A673 (cell line): ENCODE results near the gene MTMR12. TPM values are rescaled to one million over a fixed set of nuclear protein-coding genes. Genes with fewer than 3 reads are reported as not detected.

Source experiments
- Bru-seq: library from RNA; stranded (reverse); fragments of 400-500 nt; gene quantifications from one replicate; lab custom pipeline; 2021; lab: Mats Ljungman, UMichigan
- BruChase-seq, 2 experiments: library from RNA; stranded (reverse); fragments of 400-500 nt; gene quantifications; one replicate each; lab custom pipeline; 2021; lab: Mats Ljungman, UMichigan
- BruUV-seq: library from RNA; stranded (reverse); fragments of 400-500 nt; replicated peaks from 2 replicates; lab custom pipeline; 2021; lab: Mats Ljungman, UMichigan
- CTCF ChIA-PET: fragments of 300-600 bp; sonication (Branson Sonifier 250); formaldehyde crosslinking; loops from one replicate; lab custom pipeline; 2022; ENCODE audit warnings: antibody characterized with exemption; lab: Charles Lee
- POLR2A ChIA-PET: fragments of 300-600 bp; sonication (Branson Sonifier 250); formaldehyde crosslinking; loops from one replicate; lab custom pipeline; 2022; ENCODE audit warnings: antibody characterized with exemption; ENCODE audit not compliant: low non-redundant PET; lab: Charles Lee
- DNase-seq: peaks from one replicate; pipeline ENCODE4 v3.0.0-alpha.2; 2015; ENCODE audit warnings: low spot score
- H3K27ac ChIP-seq: fragments of 200-600 bp; sonication (generic); 2 replicates; pipeline ENCODE4 v1.5.1; 2016; ENCODE audit warnings: mixed run types, low read depth, mild to moderate bottlenecking, mixed read lengths, antibody characterized with exemption, low read length; ENCODE audit not compliant: poor library complexity, severe bottlenecking
- H3K27me3 ChIP-seq: fragments of 200-600 bp; sonication (generic); replicated peaks from 2 replicates; pipeline ENCODE4 v1.6.1; 2017; ENCODE audit warnings: mixed run types, low read depth, mild to moderate bottlenecking, mixed read lengths, antibody characterized with exemption, low read length; ENCODE audit not compliant: insufficient read depth, poor library complexity
- H3K36me3 ChIP-seq: fragments of 200-600 bp; sonication (generic); 2 replicates; pipeline ENCODE4 v1.6.1; 2016; ENCODE audit warnings: mixed run types, mild to moderate bottlenecking, mixed read lengths, antibody characterized with exemption, low read length; ENCODE audit not compliant: insufficient read depth, poor library complexity, severe bottlenecking
- H3K4me1 ChIP-seq: fragments of 200-600 bp; sonication (generic); 2 replicates; pipeline ENCODE4 v1.6.1; 2017; ENCODE audit warnings: mixed run types, mild to moderate bottlenecking, mixed read lengths, antibody characterized with exemption, low read length; ENCODE audit not compliant: insufficient read depth, poor library complexity, severe bottlenecking
- H3K4me3 ChIP-seq: fragments of 200-600 bp; sonication (generic); 2 replicates; pipeline ENCODE4 v1.5.1; 2016; ENCODE audit warnings: low read depth, mixed run types, mild to moderate bottlenecking, mixed read lengths, low read length; ENCODE audit not compliant: poor library complexity, severe bottlenecking
- H3K9me3 ChIP-seq: fragments of 200-600 bp; sonication (generic); 2 replicates; pipeline ENCODE4 v1.6.1; 2016; ENCODE audit warnings: mixed run types, low read depth, mild to moderate bottlenecking, mixed read lengths, antibody characterized with exemption, low read length; ENCODE audit not compliant: poor library complexity, severe bottlenecking
- EZH2 ChIP-seq: fragments of 200-600 bp; sonication (generic); IDR thresholded peaks from 2 replicates; pipeline ENCODE4 v1.6.1; 2017; ENCODE audit warnings: borderline replicate concordance, low read depth, mild to moderate bottlenecking, mixed read lengths, antibody characterized with exemption, low read length; ENCODE audit not compliant: poor library complexity, severe bottlenecking
- intact Hi-C: fragments of 100-400 bp; cut with micrococcal nuclease; formaldehyde crosslinking; loops from one replicate; pipeline ENCODE4 v1.10.0; 2022; ENCODE audit not compliant: unreplicated experiment
- long read RNA-seq: library from polyadenylated mRNA; stranded (forward); transcript quantifications from one replicate; pipeline ENCODE4 v2.0.0, GENCODE V29; 2022
- total RNA-seq: library from RNA; stranded (reverse); gene quantifications from 2 replicates; pipeline ENCODE4 v1.2.3, GENCODE V29; 2021
- TF ChIP-seq, protein P1 (sequence below): fragments of 300-800, 200-600 bp; sonication (generic); conservative IDR thresholded peaks from 2 replicates; pipeline ENCODE4 v1.5.1; 2017; ENCODE audit warnings: low read depth, mild to moderate bottlenecking, antibody characterized with exemption, low read length, moderate library complexity, mixed read lengths

The MTMR12 gene, protein sequence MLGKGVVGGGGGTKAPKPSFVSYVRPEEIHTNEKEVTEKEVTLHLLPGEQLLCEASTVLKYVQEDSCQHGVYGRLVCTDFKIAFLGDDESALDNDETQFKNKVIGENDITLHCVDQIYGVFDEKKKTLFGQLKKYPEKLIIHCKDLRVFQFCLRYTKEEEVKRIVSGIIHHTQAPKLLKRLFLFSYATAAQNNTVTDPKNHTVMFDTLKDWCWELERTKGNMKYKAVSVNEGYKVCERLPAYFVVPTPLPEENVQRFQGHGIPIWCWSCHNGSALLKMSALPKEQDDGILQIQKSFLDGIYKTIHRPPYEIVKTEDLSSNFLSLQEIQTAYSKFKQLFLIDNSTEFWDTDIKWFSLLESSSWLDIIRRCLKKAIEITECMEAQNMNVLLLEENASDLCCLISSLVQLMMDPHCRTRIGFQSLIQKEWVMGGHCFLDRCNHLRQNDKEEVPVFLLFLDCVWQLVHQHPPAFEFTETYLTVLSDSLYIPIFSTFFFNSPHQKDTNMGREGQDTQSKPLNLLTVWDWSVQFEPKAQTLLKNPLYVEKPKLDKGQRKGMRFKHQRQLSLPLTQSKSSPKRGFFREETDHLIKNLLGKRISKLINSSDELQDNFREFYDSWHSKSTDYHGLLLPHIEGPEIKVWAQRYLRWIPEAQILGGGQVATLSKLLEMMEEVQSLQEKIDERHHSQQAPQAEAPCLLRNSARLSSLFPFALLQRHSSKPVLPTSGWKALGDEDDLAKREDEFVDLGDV
- 31.6 and 35.8 TPM in 2 replicates for total RNA-seq
- Bru-seq, nascent RNA = percentile 78 among the genes with signal in this experiment
- BruChase-seq, experiment 1, labeled RNA remaining after a 2-hour chase = percentile 79 among the genes with signal in this experiment
- BruChase-seq, experiment 2, labeled RNA remaining after a 6-hour chase = percentile 78 among the genes with signal in this experiment
- long read RNA-seq, full-length matches to known transcripts = 43 of 85 reads
- long read RNA-seq, partial matches to known transcripts = 5 of 85 reads
- long read RNA-seq, other reads (novel, unspliced or antisense) = 37 of 85 reads

DNA sequence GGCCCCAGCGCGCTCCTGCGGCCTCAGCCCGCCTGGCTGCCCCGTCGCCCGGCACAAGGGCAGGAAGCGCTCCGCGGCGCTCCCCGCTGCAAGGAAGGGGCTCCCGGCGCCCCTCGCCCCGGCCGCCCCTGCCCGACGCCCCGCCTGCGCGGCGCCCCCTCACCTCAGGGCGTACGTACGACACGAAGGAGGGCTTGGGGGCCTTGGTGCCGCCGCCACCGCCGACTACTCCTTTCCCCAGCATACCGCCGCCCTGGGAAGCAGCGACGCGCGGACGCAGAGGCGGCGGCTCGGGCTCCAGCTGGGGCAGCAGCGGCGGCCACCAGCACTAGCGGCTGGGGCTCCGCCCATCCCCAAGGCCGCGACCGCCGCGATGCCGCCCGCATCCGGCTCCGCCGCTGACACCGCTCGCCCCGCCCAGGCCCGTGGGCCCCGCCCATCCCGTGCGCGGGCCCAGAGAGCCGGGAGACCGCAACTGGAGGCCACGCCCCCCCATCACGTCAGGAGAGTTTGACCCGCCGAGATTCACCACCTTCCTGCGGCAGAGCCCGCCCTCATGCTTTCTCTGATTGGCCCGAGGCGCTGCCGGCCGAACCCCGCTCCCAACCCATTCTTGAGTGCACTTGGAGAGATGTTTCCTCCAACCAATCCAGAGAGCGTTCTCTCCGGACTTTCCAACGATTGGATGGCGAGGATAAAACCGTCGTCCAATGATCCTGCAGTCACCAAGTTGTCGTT lies at the start of gene MTMR12:
Gene MTMR12, minus strand, starts transcription at position 345 of the 738 bp plus-strand sequence. Its CDS starts 101 bp downstream, at position 244.
- H3K4me3 ChIP-seq = peak within 1 kb of the TSS; percentile 97
- no peaks in the 10 kb centered on the region for H3K9me3 ChIP-seq
- H3K27me3 ChIP-seq = no peaks in the 10 kb centered on the region
- CTCF ChIA-PET = no interaction called here
- intact Hi-C loops = no loop called here
- no TSS peak for BruUV-seq
- no peaks in the 10 kb centered on the region for H3K36me3 ChIP-seq
- peak within 1 kb of the TSS; percentile 93 for H3K27ac ChIP-seq
- POLR2A ChIA-PET = no interaction called here
- no peak for TF ChIP-seq EZH2
- TF ChIP-seq, protein P1, sequence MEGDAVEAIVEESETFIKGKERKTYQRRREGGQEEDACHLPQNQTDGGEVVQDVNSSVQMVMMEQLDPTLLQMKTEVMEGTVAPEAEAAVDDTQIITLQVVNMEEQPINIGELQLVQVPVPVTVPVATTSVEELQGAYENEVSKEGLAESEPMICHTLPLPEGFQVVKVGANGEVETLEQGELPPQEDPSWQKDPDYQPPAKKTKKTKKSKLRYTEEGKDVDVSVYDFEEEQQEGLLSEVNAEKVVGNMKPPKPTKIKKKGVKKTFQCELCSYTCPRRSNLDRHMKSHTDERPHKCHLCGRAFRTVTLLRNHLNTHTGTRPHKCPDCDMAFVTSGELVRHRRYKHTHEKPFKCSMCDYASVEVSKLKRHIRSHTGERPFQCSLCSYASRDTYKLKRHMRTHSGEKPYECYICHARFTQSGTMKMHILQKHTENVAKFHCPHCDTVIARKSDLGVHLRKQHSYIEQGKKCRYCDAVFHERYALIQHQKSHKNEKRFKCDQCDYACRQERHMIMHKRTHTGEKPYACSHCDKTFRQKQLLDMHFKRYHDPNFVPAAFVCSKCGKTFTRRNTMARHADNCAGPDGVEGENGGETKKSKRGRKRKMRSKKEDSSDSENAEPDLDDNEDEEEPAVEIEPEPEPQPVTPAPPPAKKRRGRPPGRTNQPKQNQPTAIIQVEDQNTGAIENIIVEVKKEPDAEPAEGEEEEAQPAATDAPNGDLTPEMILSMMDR = no peak
- peak; percentile 100 for DNase-seq
- peaks cover 15% of the 10 kb centered on the region for H3K4me1 ChIP-seq

- Histone ChIP-seq H3K4me1 (no peaks in the 10 kb centered on the region), H3K4me3 (no peak overlapping the region), H3K36me3 (peaks cover 40% of the 10 kb centered on the region), H3K27ac (no peak overlapping the region), H3K27me3 (no peaks in the 10 kb centered on the region), H3K9me3 (no peaks in the 10 kb centered on the region)
- no TSS peak for BruUV-seq
- no peak for DNase-seq
- no peak for TF ChIP-seq EZH2
- TF ChIP-seq, protein P1 = no peak
- intact Hi-C loops = no loop called here
- ChIA-PET CTCF (no interaction called here), POLR2A (no interaction called here)
Observed at GRCh38 chr5:32362527-32362926, 49.8 kb upstream of the MTMR12 start.

- no peaks in the 10 kb centered on the region for H3K27me3 ChIP-seq
- no peak overlapping the region for H3K4me3 ChIP-seq
- peaks cover 50% of the 10 kb centered on the region for H3K36me3 ChIP-seq
- no peak overlapping the region for H3K27ac ChIP-seq
- intact Hi-C loops = no loop called here
- no peak for TF ChIP-seq EZH2
- TF ChIP-seq, protein P1 = no peak
- no peaks in the 10 kb centered on the region for H3K4me1 ChIP-seq
- ChIA-PET POLR2A (no interaction called here), CTCF (no interaction called here)
- BruUV-seq = no TSS peak
- H3K9me3 ChIP-seq = no peaks in the 10 kb centered on the region
- no peak for DNase-seq
Observed at GRCh38 chr5:32360906-32361305, 48.2 kb upstream of the MTMR12 start.
